Muscle of leg (tissue), 11 donors: ENCODE data around the gene GRHL1. TPM values are rescaled to one million over a fixed set of nuclear protein-coding genes. Genes with fewer than 3 reads are reported as not detected.
A peak's percentile ranks its signal among the peaks of the same experiment; 100 is the strongest.

Source experiments
- DNase-seq: peaks from one replicate; pipeline ENCODE4 v3.0.0; 2013
- H3K27ac ChIP-seq: one replicate; pipeline ENCODE4 v1.5.1; 2013; ENCODE audit warnings: mild to moderate bottlenecking, low read length, control low read depth
- H3K27me3 ChIP-seq: one replicate; pipeline ENCODE4 v1.6.1; 2013; ENCODE audit warnings: low read length; ENCODE audit not compliant: control insufficient read depth, insufficient read depth
- H3K36me3 ChIP-seq: one replicate; pipeline ENCODE4 v1.6.1; 2013; ENCODE audit warnings: low read length; ENCODE audit not compliant: control insufficient read depth, insufficient read depth
- H3K4me1 ChIP-seq: one replicate; pipeline ENCODE4 v1.6.1; 2013; ENCODE audit warnings: low read length; ENCODE audit not compliant: control insufficient read depth, insufficient read depth
- H3K4me3 ChIP-seq: one replicate; pipeline ENCODE4 v1.5.1; 2013; ENCODE audit warnings: low read length, control low read depth
- H3K9me3 ChIP-seq: replicated peaks from 2 replicates; pipeline ENCODE4 v1.6.1; 2013; ENCODE audit warnings: low read depth, low read length; ENCODE audit not compliant: control insufficient read depth
- WGBS: methylation state at CpG from one replicate; pipeline ENCODE4 v1.1.5; 2013; ENCODE audit warnings: missing lambda C conversion rate; ENCODE audit not compliant: insufficient coverage; 5-methylcytosine and 5-hydroxymethylcytosine counted together
- polyA plus RNA-seq, 8 donors: library from polyadenylated mRNA; unstranded; fragments of 120-200 nt; gene quantifications; one replicate each; pipeline versions ENCODE4 v1.2.1 to v1.2.3, GENCODE V29; 2013; ENCODE audit warnings: inconsistent platforms in 1 of 8, low replicate concordance in 1 of 8; ENCODE audit not compliant: insufficient read length in 8 of 8, insufficient read depth in 1 of 8
- total RNA-seq: library from RNA; stranded (reverse); fragments of 120-200 nt; gene quantifications from one replicate; pipeline ENCODE4 v1.2.4, GENCODE V29; 2013

Gene GRHL1
- total and polyA plus RNA-seq, 9 donors: 0.48 to 4.3 (median 1.0) TPM

DNA sequence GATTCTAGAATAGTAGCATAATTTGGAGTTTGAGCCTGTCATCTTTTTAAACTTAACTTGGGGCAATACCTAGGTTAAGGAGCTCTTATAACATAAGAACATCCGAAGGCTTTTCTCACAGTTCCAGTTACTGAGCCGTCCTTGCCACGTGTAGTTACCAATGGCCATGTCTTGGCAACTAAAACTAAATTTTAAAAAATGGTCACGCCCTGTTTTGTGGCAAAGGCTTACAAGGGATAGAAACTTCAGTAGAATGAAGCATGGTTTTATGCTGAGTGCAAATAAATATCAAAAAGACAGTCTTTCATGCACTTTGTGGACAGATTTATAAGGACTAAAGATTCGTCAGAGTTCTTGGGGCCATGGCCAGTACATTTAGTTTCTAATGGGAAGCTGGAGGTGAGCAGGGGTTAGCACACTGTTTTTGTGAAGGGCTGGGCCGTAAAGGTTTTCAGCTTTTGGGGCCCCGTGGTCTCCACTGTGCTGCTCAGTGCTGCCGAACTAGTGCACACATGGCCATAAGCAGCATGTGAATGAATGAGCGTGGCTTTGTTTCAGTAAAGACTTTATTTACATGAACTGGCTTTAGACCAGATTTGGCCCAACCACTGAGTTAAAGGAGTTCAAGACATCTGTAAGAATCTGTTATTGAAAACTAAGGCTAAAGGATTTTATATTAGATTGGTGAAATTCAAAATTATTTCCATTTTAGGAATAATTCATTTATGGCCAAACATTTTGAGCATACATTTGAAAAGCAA, 41.1 kb downstream of the GRHL1 start:
- Histone ChIP-seq H3K4me3 (no peak overlapping the region), H3K9me3 (no peaks in the 10 kb centered on the region), H3K27ac (no peak overlapping the region), H3K4me1 (peaks cover 34% of the 10 kb centered on the region), H3K36me3 (no peaks in the 10 kb centered on the region), H3K27me3 (no peaks in the 10 kb centered on the region)
- WGBS: 83% methylated on average over 6 of the region's 9 CpGs
- DNase-seq: peak; percentile 56

DNA sequence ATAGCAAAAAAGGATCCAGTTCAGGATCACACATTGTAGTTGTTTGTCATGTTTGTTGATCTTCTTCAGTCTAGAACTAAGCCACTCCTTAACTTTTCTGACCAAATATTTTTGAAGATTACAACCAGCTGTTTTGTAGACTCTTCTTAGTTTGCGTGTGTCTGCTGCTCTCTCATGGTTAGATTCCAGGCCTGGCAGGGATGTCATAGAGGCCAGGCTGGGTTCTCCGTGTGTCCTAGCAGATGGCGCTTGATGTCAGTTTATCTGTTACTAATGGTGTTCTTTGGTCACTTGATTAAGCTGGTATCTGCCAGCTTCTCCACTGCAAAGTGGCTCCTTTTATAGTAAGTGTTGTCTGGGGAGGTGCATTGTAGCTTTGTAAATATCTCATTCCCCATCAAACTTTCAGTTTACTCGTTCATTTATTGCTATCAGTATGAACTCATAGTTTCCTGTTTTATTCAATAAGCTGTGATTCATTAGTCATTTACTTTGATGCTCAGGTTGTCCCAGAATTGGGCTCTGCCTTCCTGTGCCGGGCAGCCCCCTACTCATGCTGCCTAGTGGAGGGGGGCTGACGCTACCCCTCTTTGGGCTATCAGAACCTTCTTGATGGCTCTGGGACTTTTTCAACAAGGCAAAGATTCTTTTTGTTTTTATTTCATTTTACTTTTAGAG, 42.1 kb downstream of the GRHL1 start:
- Histone ChIP-seq H3K36me3 (no peaks in the 10 kb centered on the region), H3K27ac (peak overlapping the region; percentile 26), H3K9me3 (no peaks in the 10 kb centered on the region), H3K27me3 (no peaks in the 10 kb centered on the region), H3K4me1 (peaks cover 34% of the 10 kb centered on the region), H3K4me3 (no peak overlapping the region)
- WGBS: 48% methylated on average over 2 of the region's 6 CpGs
- peak; percentile 87 for DNase-seq

DNA sequence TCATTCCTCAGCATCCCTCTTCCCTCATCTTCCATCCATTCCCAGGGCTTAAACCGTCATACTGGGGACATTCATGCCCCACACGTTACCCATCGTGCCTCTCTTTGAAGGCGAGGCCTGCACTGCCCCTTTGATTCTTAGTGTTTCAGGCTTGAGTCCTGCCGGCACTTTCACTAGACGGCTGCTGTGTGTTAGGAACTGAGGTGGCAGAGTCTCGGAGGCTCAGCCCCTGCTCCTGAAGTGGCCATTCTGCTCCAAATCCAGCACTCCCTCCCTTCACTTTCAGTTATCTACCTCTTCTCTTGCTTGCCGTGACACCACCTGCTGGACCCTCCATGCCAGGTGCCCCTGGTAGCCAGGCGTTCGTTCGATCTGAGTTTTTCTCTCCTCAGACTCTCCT, 43.0 kb downstream of the GRHL1 start:
- no peak overlapping the region for H3K27ac ChIP-seq

DNA sequence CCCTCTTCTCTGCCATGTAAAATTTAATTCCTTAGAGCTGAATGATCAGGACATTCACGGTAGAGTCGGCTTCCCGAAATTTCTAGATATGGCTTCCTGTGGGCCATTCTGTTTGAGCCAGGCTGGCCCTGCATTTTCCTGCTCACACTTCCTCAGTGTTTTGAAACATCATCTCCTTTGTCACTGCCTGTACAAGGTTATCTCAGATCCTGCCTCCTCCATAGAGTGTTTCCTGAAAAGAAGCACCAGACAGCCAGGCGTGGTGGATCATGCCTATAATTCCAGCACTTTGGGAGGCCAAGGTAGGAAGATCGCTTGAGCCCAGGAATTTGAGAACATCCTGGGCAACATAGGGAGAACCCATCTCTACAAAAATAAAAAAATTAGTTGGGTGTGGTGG, 43.6 kb downstream of the GRHL1 start:
- Histone ChIP-seq H3K4me3 (no peak overlapping the region), H3K4me1 (peaks cover 34% of the 10 kb centered on the region), H3K27ac (no peak overlapping the region), H3K36me3 (peaks cover 4% of the 10 kb centered on the region), H3K27me3 (no peaks in the 10 kb centered on the region), H3K9me3 (no peaks in the 10 kb centered on the region)
- WGBS: 95% methylated on average over 3 of the region's 5 CpGs
- no peak for DNase-seq

More for the DNA sequence above, 43.0 kb downstream of the GRHL1 start:
- WGBS: 93% methylated on average over 7 of the region's 11 CpGs
- peaks cover 34% of the 10 kb centered on the region for H3K4me1 ChIP-seq
- DNase-seq: no peak
- no peaks in the 10 kb centered on the region for H3K27me3 ChIP-seq
- peaks cover 4% of the 10 kb centered on the region for H3K36me3 ChIP-seq
- H3K9me3 ChIP-seq: no peaks in the 10 kb centered on the region
- no peak overlapping the region for H3K4me3 ChIP-seq

DNA sequence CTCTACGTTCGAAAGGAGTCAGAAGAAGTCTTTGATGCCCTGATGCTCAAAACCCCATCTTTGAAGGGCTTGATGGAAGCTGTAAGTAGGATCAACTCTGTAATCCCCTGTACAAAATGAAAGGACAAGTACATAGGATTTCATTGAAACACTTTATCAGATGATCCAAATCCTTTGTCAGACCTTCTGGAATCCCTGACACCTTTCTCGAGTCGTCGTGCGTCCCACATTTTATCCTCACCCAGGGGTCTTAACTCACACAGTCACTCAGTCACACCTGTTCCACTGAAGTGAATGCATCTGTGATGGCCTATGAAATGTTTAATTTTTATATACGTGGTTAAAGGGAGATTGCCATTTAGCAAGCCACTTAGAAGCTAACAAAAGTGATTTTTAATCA, 44.8 kb downstream of the GRHL1 start:
- DNase-seq: no peak
- WGBS: no CpG with 5 or more reads among the region's 7 CpGs
- peaks cover 4% of the 10 kb centered on the region for H3K36me3 ChIP-seq
- peak overlapping the region; percentile 62 for H3K27ac ChIP-seq
- H3K4me1 ChIP-seq: peaks cover 28% of the 10 kb centered on the region
- H3K4me3 ChIP-seq: no peak overlapping the region
- no peaks in the 10 kb centered on the region for H3K9me3 ChIP-seq
- no peaks in the 10 kb centered on the region for H3K27me3 ChIP-seq

DNA sequence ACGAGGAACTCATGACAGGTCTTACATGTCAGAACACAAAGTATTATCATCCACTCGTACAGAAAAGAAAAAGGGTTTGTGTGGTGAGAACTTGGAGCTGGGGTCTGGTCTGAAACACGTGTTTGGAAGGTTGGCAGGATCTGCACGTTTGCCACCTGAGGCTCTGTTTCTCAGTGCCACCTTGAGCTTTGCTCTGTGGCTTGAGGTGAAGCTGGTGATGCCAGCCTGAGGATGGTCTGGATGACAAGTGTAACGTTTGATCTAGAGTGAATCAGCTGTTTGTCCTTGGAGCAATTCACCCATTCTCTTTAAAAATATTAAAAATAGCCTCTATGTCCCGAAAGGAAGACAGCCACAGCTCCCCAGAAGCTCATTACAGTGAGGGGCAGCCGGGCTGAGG, 46.4 kb downstream of the GRHL1 start:
- Histone ChIP-seq H3K4me1 (peaks cover 18% of the 10 kb centered on the region), H3K27ac (no peak overlapping the region), H3K27me3 (no peaks in the 10 kb centered on the region), H3K9me3 (no peaks in the 10 kb centered on the region), H3K4me3 (no peak overlapping the region), H3K36me3 (peaks cover 4% of the 10 kb centered on the region)
- 68% methylated on average over 2 of the region's 7 CpGs for WGBS
- DNase-seq: no peak

DNA sequence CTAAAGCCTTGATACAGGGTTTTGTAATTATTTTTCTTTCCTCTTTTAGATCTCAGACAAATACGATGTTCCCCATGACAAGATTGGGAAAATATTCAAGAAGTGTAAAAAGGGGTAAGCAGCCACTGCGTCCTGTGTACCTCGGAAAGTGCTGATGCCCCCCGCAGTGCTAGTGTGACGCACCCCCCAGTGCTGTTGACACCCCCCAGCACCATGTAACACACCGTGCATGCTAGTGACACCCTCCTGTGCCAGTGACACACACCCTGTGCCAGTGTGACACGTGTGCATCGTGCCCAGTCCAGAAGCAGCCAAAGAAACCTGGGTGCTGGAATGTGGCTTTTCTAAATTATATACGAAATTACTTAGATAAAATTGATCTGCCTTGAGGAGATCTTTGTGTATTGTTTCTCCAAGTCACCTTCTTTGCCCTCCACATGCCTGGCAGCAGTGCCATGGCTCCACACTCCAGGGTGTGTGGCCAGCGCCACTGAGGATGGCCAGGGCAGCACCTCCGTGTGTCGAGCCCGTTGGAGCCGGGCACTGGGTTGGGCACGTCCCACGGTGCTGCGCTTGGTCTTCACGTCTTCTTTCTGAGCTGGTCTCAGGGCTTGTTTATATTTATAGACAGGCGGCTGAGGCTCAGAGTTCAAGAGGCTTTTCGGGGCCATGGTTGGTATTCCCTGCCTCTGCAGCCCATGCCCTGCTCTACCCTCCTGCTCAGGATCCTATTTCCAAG, 47.6 kb downstream of the GRHL1 start:
- no peaks in the 10 kb centered on the region for H3K9me3 ChIP-seq
- H3K36me3 ChIP-seq: peaks cover 4% of the 10 kb centered on the region
- H3K27me3 ChIP-seq: no peaks in the 10 kb centered on the region
- no peak overlapping the region for H3K4me3 ChIP-seq
- 96% methylated on average over 12 of the region's 20 CpGs for WGBS
- H3K27ac ChIP-seq: no peak overlapping the region
- H3K4me1 ChIP-seq: peaks cover 13% of the 10 kb centered on the region
- DNase-seq: no peak

DNA sequence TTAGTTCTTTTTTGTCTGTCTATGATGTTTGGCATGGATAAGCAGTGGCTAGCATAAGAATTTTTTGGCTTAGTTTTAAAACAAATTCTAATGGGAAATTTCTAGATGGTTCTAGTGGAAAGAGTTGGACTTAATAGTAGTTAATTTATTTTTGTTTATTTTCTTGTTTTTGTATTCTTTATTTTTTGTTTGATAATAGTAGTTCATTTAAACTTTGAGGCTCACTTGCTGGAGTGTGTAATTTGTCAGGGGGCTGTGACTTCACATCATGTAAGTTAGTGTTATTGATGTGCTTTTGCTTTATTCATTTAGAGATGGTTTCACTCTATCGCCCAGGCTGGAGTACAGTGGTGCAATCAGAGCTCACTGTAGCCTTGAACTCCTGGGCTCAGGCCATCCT, 48.2 kb downstream of the GRHL1 start:
- Histone ChIP-seq H3K36me3 (peaks cover 4% of the 10 kb centered on the region), H3K4me3 (no peak overlapping the region), H3K27ac (no peak overlapping the region), H3K27me3 (peaks cover 3% of the 10 kb centered on the region), H3K4me1 (peaks cover 7% of the 10 kb centered on the region), H3K9me3 (no peaks in the 10 kb centered on the region)
- WGBS: no CpG with 5 or more reads among the region's 1 CpG
- DNase-seq: no peak

DNA sequence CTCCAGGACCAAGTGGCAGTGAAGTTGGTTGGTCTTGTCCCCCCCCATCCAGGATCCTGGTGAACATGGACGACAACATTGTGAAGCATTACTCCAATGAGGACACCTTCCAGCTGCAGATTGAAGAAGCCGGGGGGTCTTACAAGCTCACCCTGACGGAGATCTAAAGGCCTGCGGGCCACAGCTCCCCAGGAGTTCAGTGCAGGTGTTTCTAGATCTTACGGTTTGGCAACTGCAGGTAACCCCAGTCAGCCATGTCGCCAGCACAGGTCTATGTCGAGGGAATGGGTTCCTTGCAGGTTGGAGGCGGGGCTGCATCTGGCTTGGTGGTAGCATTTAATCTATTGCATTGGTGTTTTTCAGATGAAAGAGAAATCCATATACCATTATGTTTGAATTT, 49.0 kb downstream of the GRHL1 start:
- Histone ChIP-seq H3K9me3 (no peaks in the 10 kb centered on the region), H3K4me1 (peaks cover 7% of the 10 kb centered on the region), H3K27ac (no peak overlapping the region), H3K27me3 (peaks cover 5% of the 10 kb centered on the region), H3K36me3 (peaks cover 4% of the 10 kb centered on the region), H3K4me3 (no peak overlapping the region)
- no peak for DNase-seq
- 90% methylated on average over 5 of the region's 8 CpGs for WGBS

DNA sequence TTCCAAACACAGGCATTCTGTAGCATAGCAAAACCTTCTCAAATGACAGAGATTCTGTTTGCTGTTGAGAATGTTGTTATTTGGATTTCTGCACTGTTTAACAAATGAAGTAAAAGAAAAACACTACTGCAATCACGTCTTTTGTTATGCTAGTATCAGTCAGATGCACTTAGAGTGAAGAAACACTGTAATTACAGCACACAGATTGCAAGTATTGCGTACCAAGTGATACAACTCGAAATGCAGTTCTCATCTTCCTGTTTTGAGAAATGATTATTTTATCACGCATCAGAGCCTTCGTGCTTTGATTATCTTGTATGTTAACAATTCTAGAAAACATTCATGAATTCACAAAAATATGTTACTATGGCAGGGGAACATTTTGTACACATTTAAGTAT, 50.1 kb downstream of the GRHL1 start:
- H3K4me1 ChIP-seq: peaks cover 7% of the 10 kb centered on the region
- WGBS: no CpG with 5 or more reads among the region's 5 CpGs
- peaks cover 4% of the 10 kb centered on the region for H3K36me3 ChIP-seq

More for the DNA sequence above, 50.1 kb downstream of the GRHL1 start:
- no peak for DNase-seq
- Histone ChIP-seq H3K4me3 (no peak overlapping the region), H3K9me3 (no peaks in the 10 kb centered on the region), H3K27me3 (peaks cover 13% of the 10 kb centered on the region), H3K27ac (no peak overlapping the region)
